Measurements from ENCODE around the gene OVOL3.
"Not testable (repeated sequence)": the region's sequence is repeated elsewhere in the genome, so short reads cannot be mapped to it uniquely, and the experiment has no call there.

The OVOL3 gene

GRCh38 chr19:36101550-36102327 lies 9.2 kb upstream of the OVOL3 start:
- ATAC-seq: no peak

DNA sequence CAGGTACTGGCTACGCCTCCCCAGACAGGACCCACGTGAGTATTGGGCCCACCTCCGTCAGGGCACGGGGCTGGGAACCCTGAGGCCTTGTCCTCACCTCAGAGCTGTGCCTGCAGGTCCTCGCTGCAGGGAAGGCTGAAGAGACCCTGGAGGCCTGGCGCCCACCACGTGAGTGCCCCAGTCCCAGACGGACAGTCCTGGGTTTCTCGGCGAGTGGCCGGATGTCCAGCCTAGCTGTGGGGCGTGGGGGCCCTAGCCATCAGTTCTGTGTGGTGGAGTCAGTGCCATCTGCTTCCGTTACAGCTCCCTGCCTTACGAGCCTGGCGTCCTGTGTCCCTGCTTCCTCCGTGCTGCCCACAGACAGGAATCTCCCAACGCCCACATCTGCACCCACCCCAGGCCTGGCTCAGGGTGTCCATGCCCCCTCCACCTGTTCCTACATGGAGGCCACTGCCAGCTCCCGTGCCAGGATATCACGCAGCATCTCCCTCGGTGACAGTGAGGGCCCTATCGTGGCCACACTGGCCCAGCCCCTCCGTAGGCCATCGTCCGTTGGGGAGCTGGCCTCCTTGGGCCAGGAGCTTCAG lies 7.8 kb upstream of the OVOL3 start:
- ATAC-seq: no peak

DNA sequence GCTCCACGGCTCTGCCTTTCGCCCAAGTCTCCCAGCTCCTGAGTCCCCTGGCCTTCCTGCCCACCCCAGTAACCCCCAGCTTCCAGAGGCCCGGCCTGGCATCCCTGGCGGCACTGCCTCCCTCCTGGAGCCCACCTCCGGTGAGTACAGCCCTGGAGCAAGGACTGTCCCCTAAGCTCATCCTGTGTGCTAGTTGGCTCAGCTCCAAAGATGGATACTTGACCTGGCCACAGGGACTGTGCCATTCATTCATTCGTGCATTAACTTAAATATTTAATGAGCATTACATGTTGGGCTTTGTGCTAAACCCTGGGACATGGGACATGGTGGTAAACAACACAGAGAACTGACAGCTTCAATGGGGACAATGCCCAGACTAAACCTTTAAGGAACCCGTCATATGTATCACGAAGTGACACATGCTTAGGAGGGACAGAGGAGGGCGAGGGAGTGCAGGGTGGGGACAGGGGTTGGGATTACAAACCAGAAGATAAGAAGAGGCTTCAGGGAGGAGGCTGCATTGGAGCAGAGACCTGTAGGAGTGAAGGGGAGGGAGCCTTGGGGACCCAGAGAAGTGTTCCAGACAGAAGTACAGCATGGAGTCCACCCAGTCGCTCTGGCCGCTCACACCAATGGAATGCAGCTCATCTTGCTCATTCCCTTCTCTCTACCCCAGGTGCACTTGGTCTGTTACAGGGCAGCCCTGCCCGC lies 6.9 kb upstream of the OVOL3 start:
- no peak for ATAC-seq

DNA sequence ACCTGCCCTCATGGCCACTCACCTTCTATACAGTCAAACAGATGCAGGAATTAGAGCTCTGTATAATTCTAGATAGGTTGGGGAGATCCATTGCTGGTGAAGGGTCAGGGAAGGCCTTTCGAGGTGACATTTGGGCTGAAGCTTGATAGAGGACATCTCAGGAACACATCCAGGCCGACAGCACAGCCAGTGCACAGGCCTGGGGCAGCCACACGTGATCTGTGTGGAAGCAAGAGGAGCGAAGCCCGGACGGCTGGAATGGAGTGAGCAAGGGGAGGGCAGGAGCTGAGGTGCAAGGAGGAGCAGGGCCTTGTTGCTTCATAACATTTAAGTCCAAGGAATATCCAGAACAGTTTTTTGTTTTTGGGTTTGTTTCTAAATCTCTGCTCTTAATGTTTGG lies 4.5 kb upstream of the OVOL3 start:
- no peak for ATAC-seq

DNA sequence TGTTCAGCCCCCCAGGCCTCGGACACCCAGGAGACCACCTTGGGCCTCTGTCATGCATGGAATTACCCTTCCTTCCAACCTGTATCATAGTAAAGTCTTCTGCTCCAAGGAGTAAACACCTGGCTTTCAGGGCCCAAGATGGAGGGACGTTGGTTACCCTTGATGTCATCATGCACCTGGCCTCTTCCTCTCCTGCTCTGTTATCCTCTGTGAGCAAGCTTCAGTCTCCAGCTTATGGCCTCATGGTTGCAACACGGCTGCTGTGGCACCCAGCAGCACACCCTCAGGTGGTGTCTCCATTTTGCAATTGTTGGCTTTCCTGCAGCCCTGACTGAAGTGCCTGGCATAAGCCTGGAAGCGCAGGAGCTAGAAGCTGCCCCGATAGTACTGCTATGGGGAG lies 4.0 kb upstream of the OVOL3 start:
- ATAC-seq: no peak

GRCh38 chr19:36108684-36109083 lies 2.3 kb upstream of the OVOL3 start:
- ATAC-seq: no peak

DNA sequence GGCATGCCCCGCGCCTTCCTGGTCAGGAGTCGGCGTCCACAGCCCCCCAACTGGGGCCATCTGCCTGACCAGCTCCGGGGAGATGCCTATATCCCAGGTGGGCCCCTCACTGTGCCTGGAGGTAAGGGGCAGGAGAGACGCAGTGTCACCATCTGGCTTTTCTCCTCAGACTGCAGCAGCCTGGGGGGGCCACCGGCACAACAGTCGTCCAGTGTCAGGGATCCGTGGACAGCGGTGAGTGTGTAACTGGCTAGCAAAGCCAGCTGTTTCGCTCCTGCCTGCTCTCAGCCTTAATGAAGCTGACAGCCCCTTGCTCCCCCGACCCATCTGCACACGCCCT lies 227 bp downstream of the OVOL3 start:
- no peak for ATAC-seq

- ATAC-seq: no peak
Measured at GRCh38 chr19:36112678-36113077, 1.7 kb downstream of the OVOL3 start.

DNA sequence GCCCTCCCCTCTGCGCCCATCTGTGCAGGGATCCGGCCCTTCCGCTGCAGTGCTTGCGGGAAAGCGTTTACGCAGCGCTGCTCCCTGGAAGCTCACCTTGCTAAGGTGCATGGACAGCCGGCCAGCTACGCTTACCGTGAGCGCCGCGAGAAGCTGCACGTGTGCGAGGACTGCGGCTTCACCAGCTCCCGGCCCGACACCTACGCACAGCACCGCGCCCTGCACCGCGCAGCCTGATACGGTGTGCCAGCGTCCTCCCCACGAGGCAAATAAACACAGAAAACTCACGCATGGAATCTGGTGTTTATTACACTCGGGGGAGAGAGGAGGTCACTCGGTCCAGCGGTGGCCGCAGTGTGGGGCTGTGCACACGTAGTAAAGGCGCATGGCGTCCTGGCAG lies 2.5 kb downstream of the OVOL3 start:
- ATAC-seq: no peak

DNA sequence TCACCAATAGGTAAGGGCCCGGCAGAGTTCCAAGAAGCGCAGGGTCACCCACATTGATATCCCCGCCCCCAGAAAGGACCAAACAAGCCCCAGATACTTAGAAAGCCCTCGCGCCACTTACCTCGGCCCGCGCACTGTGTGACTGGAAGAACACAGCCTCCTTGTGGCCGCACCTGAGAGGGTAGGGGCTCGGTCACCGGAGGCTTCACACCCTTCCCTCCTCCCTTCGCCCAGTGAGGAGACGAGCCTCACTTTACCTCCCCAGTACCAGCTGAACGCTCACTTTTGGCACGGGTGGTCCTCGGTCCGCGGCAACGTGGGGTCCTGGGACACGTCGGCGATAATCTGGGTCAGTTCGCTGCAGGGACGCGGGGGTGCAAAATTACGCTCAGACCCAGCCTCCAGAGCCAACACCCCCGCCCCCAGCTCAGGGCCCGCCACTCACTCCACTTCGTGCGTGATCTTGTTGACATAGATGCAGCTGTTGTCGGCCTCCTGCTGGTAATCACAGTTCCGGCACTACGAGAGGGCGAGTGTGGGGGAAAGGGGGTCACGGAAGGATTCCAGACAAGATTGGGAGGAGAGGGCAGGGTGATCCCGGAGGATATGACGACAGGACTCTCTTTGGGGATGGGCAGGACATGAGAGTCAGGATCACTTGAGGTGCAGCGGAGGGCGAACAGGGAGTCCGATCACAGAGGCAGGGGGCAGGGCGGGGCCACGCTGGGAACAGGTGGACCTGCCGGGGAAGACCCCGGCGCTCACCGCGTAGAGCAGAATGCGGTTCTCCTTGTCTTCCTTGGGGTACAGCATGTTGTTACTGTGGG lies 3.2 kb downstream of the OVOL3 start:
- no peak for ATAC-seq

DNA sequence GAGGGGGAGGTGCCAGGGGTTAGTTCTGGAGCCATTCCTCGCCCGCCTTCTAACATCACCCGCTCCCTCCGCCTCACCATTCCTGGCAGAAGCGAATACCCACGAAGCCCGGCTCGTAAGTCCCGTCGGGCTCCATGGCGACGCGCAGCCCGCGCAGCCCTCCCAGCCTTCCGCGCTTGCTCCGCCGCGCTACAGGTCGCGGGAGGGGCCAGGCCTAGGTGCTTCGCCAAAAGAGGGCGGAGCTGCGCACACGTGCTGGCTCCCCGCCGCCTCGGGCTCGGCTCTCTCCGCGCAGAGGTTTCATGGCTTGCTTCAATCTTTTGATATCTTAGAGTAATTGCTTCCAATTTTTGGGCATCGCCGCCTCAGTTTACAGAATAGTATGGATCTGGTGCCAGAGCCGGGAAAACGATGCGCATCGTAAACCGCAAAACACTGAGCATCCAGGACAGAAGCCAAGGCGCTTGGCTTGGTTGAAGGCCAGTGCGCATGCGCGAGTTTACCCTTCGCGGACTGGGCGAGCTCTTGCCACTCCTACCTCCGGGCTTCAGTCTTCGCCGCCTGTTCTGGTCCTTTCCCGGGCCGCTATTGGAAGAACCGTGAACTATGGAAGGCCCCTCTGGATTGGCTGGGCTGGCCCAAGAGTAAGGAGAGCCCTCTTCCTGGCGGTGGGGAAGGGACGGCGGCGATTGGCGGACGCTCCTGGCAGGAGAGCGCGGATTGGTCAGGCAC lies 3.9 kb downstream of the OVOL3 start, which contains the start of gene POLR2I:
TSS of gene POLR2I (minus strand) at position 155 of the 732 bp plus-strand sequence. CDS start at position 136, 19 bp downstream.
- peak; percentile 91 to 92 for ATAC-seq

- peak; percentile 52 to 53 for ATAC-seq
Measured at GRCh38 chr19:36115453-36116343, 4.8 kb downstream of the OVOL3 start, which contains the start of gene TBCB. Gene TBCB (plus strand): TSS chr19:36115468. CDS start chr19:36115561, 93 bp downstream.

GRCh38 chr19:36116344-36116637 lies 5.3 kb downstream of the OVOL3 start:
- no peak for ATAC-seq

DNA sequence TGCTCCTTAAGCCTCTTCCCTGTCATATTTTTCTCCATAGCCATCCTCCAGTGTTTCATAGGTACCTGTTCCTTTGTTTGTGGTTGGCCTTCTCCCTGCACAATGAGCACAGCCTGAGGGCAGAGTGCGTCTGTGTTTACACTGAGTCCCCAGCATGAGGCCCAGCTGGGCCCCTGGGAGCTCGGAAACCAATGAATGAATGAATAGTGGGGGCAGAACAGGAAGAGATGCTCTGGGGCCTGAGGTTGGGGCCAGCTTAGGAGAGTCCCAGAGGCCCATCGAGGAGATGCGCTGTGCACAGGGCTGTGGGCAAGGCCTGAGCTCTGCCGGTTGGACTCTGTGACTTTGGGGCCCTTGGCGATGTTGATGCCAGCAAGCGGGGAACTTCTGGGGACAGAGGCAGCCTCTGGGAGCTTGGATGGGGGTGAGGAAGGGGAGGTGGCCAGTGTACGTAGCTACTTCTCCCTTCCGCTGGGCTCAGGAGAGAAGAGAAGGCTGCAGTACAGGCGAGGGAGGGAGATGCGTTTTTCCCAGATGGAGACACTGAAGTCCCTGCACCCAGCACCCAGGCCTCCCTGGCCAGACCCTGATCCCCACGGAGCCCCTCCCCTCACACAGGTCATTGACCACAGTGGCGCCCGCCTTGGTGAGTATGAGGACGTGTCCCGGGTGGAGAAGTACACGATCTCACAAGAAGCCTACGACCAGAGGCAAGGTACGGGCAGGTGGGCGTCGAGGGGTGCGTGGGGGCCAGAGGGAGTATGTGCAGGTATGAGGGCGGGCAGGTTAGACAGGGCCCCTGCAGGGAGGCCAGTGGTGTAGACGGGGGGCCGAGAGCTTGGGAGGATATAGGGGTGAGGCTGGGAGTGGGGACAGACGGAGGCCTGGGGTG lies 9.4 kb downstream of the OVOL3 start:
- no peak for ATAC-seq

DNA sequence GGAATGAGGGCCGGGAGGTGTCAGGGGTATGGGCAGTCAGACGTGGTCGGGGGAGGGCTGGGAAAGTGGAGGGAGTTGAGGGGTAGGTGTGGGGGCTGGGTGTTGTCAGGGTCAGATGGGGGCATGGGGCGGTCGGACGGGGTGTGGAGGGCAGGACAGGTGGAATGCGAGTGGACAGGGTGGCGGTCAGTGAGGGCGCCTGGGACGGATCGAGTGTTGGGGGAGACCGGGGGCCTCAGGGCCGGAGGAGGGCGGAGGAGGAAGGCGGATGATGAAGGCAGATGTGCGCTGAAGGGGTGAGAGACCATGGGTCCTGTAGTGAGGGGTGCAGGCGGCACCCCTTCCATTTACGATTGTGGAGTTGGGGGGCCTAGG lies 10.0 kb downstream of the OVOL3 start:
- no peak for ATAC-seq

DNA sequence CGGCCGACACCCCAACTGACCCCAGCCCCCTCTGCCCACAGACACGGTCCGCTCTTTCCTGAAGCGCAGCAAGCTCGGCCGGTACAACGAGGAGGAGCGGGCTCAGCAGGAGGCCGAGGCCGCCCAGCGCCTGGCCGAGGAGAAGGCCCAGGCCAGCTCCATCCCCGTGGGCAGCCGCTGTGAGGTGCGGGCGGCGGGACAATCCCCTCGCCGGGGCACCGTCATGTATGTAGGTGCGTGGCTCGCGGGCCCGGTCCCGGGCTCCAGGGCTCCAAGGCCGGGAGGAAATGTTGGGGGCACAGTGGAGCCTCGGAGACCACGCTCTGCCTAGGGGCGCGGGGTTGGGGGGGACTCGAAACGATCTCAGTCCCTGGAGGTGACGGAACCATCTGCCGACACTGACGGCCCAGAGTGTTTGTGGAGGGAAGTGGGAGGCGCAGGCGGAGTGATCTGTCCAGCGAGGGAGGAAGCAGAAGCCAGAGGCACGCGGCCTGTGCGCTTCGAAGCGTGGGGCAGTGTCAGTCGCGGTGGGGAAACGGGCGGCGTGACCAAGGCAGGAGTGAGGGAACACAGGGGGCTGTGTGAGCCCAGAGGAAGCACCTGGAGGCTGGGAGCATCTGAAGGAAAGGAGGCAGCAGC lies 10.7 kb downstream of the OVOL3 start:
- no peak for ATAC-seq

DNA sequence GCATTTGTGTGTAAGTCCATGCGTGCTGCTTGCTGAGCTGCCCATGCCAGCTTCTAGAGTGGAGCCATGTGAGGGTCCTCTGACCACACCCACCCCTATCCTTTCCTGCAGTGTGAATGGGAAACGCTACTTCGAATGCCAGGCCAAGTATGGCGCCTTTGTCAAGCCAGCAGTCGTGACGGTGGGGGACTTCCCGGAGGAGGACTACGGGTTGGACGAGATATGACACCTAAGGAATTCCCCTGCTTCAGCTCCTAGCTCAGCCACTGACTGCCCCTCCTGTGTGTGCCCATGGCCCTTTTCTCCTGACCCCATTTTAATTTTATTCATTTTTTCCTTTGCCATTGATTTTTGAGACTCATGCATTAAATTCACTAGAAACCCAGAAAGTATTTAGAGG lies 14.6 kb downstream of the OVOL3 start:
- ATAC-seq: no peak

DNA sequence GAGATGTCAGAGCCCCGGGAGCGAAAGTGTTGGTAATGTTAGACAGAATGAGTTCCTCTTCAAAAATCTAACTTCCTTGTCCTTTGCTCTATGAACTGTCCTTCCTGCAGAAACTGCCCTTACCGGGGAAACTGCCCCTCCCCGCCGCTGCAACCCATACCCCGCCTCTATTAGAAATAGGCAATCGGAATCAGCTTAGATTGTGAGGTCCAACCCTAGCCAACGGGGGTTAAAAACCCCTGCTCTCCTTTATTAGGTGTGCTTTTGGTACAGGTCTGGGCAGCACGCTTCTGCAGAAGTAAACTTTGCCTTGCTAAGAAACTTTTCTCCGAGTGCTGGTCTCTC lies 17.4 kb downstream of the OVOL3 start:
- no peak for ATAC-seq

GRCh38 chr19:36131221-36131620 lies 20.3 kb downstream of the OVOL3 start:
- ATAC-seq: not testable (repeated sequence)

DNA sequence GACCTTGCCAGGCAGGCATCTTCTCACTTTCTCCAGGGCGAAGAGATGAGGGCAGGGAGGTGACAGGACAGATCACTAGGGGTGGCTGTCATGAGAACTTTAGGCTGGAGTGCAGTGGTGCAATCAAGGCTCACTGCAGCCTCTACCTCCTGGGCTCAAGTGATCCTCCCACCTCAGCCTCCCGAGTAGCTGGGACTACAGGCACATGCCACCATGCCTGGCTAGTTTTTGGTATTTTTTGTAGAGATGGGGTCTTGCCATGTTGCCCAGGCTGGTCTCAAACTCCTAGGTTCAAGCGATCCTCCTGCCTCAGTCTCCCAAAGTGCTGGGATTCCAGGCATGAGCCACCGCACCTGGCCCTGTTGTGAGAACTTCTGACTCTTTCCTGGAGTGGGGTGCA lies 23.9 kb downstream of the OVOL3 start:
- not testable (repeated sequence) for ATAC-seq
